Activated CD4-positive, alpha-beta T cell treated with anti-CD3 and anti-CD28 coated beads, Interleukin-2, Interleukin-4, amounts not matched to agents 100 ng/mL and 50 ng/mL, durations not matched to agents 16 hours and 8 hours (primary cell): ENCODE data around the gene SC5D.

Experiments
- DNase-seq: peaks from one replicate; pipeline ENCODE4 v3.0.0-alpha.2; 2020; ENCODE audit warnings: low spot score

SC5D gene

GRCh38 chr11:121329781-121330395 is 37.3 kb downstream of the SC5D start:
- DNase-seq: no peak

- DNase-seq: no peak
These were observed 38.3 kb downstream of the SC5D start for GRCh38 chr11:121330614-121331435.

- no peak for DNase-seq
These were observed 42.6 kb downstream of the SC5D start for GRCh38 chr11:121334973-121335710.

GRCh38 chr11:121336279-121336937 is 43.8 kb downstream of the SC5D start:
- no peak for DNase-seq

GRCh38 chr11:121337078-121337477 is 44.5 kb downstream of the SC5D start:
- DNase-seq: no peak

- no peak for DNase-seq
These were observed 45.2 kb downstream of the SC5D start for GRCh38 chr11:121337740-121338272.

- DNase-seq: no peak
These were observed 46.0 kb downstream of the SC5D start for GRCh38 chr11:121338536-121338935.

- no peak for DNase-seq
These were observed 47.5 kb downstream of the SC5D start for GRCh38 chr11:121340032-121340580.

GRCh38 chr11:121341609-121342008 is 49.0 kb downstream of the SC5D start:
- peak; percentile 36 for DNase-seq

GRCh38 chr11:121344824-121345223 is 52.3 kb downstream of the SC5D start:
- DNase-seq: no peak

GRCh38 chr11:121347094-121347493 is 54.5 kb downstream of the SC5D start:
- DNase-seq: no peak

GRCh38 chr11:121347813-121348212 is 55.2 kb downstream of the SC5D start:
- DNase-seq: no peak

- no peak for DNase-seq
These were observed 55.8 kb downstream of the SC5D start for GRCh38 chr11:121348220-121348875.

GRCh38 chr11:121349790-121350189 is 57.2 kb downstream of the SC5D start:
- no peak for DNase-seq

GRCh38 chr11:121350314-121351082 is 57.9 kb downstream of the SC5D start:
- no peak for DNase-seq

GRCh38 chr11:121351083-121351630 is 58.6 kb downstream of the SC5D start:
- no peak for DNase-seq

GRCh38 chr11:121352251-121352891 is 59.8 kb downstream of the SC5D start:
- no peak for DNase-seq

- DNase-seq: no peak
These were observed 61.6 kb downstream of the SC5D start for GRCh38 chr11:121354192-121354591.

GRCh38 chr11:121356357-121356756 is 63.8 kb downstream of the SC5D start:
- DNase-seq: no peak
